HG03439 (cell line): ENCODE data around the gene PPP1R15B.

Experiments
- ATAC-seq: cut with Tn5 transposase; IDR thresholded peaks from one replicate; pipeline ENCODE4 v1.9.1; 2021; ENCODE audit warnings: mild to moderate bottlenecking, moderate library complexity; ENCODE audit not compliant: unreplicated experiment

The PPP1R15B gene

DNA sequence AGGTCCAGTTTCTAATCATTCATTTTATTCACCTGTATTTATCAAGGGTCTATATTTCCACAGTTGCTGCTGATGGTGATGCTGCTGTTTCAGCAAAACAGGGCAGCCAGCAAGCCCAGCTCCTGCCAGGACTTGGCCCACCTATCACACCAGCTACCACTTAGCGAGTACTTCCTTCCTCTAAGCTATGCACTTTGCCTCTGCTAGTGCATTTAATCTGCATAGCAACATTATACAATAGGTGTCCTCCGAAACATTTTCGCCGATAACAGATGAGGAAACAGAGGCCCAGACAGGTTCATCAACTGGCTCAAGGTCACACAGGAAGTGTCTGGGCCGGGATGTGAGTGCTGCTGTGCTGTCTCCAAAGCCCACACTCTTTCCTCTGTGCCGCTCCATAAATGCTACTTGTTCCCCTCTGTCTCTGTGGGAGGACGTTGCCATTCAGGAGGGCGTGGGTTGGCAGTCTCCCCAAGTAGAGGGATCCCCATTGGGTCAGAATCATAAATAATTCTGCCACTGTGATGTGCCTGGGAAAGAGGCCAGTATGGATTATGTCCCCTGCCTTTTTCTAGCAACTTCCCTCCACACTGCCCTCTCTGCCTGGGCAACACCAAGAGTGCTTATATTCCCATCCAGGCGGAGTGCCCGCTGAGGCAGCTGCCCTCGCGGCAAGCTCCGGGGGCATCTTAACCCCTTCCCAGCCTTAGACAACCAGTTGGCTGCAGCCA lies 42.5 kb downstream of the PPP1R15B start:
- ATAC-seq: no peak

DNA sequence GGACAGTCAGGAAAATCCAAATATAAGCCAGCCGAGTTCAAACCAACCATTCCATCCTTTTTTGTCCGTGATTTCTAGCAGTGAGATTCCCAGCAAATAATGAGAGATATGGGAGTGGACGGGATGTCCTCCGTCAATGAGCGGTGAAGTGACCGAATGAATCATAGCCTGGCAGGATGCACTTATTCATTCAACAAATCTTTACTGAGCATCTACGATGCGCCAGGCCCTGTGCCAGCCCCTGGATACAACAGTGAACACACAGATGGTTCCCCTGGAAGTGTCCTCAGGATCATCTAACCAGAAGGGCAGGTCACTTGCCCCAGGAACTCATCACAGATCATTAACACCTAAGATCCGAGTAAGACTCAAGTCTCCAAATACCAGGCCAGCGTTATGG lies 43.7 kb downstream of the PPP1R15B start:
- no peak for ATAC-seq

DNA sequence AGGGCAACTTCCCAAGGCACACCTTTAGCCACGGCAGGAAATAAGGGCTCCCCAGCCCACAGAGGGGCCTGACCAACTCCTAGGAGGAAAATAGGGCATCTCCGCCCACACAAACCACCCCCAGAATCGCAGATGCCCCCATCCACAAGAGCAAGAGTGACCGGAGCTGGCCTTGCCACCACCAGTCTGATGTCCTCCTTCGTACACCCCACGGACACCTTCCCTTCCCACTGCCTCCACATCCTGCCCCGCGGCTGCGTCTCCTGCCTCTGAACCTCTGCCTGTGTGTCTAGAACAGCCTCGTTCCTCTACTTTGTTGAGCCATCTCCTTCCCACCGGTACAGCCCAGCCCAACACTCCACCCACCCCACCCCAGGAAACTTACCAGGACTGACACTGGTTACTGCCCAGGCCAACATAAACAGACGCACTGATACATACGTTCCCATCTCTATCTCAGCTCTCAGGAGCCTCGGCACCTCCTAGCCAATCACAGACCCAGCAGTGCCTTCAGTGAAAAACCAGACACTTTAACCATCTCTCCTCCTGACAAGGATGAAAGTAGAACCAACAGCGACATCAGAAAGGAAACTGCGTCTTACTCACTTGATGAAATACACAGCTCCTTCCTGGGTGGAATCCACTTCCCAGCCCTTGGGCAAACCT lies 44.3 kb downstream of the PPP1R15B start:
- ATAC-seq: no peak

DNA sequence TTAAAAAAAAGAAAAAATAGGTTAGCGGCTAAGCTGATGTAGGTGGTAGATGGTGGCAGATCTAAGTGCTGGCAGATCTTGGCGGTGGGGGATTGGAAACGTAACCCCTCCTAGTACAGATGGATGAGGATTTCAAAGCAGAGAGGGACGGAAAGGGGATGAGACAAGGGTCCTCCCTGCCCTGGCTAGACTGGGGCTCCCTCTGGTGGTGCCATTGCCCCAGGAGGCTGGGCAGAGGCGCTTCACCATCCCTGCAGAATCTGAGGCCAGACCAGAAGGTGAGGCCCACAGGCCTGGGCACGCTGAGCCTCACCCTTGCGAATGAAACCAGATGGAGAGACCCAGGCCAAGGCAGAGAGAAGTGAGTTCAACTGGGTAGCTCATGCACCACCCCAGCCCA lies 44.9 kb downstream of the PPP1R15B start:
- ATAC-seq: no peak

DNA sequence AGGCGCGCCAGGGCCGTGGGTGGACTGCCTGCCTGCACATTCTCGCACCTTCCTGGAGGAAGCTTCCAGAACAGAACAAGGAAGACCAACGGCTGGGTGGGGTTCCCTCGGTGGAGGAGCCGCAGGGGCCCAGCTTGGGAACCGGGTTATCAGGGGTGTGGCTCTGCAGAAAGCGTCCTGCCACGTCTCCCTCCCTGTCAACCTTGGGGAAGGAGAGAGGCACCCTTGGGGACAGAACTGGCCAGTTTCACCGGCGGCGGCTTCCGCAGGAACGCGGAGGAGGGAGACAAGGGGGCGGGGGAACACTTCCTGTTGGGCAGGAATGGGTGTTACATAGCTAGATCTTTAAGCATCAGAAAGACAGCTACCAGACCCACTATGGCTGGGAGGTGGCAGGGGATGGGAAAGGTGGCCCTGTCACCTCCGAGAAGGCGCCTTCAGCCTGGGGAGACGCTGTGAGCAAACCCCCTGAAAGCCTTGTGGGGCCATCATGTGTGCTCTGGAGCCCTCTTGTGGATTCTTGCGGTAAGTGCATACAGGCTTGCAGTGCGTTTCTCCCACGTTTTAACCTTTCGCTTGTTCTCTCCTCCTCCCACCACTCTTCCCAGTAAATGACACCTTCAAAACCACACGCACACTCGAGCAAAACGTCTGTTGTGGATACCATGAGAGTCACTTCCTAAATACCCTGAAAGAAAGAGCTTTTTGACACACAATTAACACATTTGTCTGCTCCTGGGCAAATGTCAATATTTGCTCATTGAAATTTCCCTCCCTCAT lies 48.1 kb downstream of the PPP1R15B start:
- no peak for ATAC-seq

DNA sequence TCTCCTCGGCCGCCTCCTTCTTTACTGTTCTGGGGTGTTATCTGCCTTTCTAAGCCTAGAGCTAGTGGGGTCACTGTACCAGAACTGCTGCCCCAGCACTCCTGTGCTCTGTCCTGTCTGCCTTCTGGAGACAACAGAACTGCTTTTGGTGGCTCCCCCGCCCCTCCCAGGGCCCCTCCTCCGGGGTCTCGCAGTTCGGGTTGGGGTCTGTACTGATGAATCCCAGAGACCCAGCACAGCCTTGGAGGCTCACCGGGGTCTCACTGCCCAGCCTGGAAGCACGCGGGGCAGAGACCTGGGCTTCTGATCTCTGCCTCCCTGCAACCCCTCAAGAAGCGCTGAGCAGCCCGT lies 48.7 kb downstream of the PPP1R15B start:
- ATAC-seq: no peak

DNA sequence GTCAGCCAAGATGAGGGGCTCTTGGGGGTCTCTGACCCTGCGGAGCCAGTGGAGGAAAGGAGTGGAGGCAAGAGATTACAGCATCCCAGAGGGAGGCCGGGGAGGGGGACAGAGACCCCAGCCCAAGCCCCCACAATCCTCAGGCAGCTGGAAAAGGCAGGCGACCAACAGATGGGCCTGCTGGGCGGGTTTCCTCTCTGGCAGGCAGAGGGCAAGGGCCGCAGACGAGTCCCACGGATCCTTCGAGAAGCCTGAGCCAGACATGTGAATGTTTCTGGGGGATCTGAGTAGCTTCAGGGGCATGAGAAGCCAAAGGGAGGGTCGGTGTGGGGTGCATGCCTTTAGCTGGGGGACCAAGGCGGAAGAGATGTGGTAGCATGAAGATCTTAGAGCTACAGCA lies 49.8 kb downstream of the PPP1R15B start:
- ATAC-seq: no peak

DNA sequence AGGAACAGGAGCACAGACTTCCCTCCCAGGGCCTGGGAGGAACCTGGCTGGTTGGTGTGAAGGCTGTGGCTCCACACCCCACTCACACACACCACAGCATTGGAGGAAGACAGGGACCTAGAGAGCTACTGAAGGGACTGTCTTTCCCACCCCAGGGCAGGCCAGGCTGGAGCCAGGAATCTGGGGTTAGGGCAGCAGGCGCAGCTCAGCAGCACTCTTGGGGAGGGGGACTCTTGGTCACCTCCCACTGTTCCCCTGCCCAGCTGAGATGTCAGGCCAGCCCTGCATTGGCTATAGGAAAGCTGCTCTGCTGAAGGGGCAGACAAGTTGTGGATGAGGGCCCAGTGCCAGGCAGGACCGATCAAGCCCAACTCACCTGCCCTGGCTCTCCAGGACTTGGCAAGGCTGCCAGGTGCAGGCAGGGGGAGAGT lies 50.3 kb downstream of the PPP1R15B start:
- ATAC-seq: no peak

DNA sequence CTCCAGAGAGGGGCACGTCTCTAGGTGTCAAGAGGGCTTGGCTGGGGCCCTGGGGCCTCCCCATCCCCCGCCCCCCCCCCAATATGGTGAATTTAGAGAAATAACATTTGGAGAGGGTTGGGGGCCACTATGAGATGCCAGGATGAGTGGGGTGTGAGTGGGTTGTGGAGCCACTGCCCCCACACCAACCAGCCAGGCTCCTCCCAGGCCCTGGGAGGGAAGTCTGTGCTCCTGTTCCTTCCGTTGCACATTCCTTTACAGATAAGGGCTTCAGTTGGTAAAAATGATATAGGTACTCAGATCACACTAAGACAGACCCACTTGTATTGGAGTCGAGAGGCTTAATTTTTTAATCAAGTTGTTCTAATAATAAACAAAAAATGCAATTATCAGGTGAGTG lies 51.3 kb downstream of the PPP1R15B start:
- no peak for ATAC-seq

DNA sequence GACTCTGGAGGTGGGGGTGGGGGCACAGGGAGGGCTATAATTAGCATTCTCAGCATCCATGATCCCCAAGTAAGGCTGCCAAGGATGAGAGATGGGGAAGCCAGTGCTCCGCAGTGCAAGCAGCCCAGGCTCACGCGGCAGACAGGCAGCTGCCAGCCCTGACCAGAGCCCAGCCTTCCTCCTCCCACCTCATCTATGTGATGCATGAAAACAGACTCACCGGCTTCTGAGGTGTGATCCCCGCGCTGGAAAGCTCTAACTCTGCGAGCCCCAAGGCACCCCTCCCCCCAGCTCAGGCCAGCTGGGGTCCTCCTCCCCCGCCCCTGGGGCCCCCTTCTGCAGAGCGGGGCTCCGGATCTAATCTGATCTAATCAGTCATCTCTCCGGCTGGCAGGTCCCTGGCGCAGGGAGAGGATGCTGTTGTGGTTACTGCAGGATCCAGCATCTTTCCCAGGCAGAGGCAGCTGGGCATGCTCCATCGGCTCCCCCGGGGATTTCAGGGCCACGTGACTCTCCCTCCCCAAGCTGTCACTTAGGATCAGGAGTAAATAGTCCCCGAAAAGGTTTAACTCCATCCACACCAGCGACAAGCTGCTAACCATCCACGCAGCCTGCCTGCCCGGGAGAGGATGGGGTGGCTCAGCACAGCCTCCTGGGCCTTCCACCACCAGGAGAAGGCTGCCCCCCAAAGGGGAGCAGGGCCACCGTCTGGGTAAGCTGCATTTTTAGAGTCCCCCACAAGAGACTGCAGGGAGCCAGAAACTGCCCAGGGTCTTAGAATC lies 52.0 kb downstream of the PPP1R15B start, which contains the start of gene PLEKHA6:
TSS of gene PLEKHA6 (minus strand) at position 456 of the 782 bp plus-strand sequence. CDS start 86,202 bp downstream, outside the sequence.
- no peak for ATAC-seq

DNA sequence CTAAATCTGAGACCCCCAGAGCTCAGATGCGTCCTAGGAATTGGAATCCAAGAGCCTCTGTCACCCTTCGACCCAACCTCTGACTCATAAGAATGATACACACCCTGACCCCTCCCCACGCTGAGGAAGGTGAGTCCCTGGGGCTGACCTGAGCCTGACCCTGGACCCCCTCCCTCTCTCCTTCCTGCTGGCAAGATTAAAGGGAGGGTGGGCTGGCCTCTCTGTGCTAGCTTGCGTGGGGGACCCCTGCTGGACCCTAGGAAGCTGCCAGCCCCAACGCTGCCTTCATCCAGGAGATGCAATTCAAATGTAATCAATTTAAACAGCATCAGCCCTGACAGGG lies 52.5 kb downstream of the PPP1R15B start:
- no peak for ATAC-seq

DNA sequence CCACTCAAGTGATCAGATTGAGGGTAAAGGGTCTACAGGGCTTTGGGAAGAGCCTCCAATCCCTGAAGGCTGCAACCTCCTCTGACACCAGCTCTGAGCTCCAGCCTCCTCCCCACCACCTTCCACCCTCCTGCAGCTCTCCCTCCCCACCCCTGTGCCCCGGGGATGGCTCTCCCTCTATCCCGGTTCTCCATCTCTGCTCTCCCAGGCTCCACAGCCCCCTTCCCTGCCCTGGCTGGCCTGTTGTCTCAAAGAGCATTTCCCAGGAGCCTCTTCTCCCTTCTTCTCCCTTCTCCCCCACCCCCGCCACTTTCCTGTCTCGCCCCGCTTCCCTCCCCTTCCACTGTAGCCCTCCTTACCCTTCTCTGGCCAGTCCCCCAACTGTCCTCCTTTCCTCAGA lies 53.0 kb downstream of the PPP1R15B start:
- ATAC-seq: no peak

DNA sequence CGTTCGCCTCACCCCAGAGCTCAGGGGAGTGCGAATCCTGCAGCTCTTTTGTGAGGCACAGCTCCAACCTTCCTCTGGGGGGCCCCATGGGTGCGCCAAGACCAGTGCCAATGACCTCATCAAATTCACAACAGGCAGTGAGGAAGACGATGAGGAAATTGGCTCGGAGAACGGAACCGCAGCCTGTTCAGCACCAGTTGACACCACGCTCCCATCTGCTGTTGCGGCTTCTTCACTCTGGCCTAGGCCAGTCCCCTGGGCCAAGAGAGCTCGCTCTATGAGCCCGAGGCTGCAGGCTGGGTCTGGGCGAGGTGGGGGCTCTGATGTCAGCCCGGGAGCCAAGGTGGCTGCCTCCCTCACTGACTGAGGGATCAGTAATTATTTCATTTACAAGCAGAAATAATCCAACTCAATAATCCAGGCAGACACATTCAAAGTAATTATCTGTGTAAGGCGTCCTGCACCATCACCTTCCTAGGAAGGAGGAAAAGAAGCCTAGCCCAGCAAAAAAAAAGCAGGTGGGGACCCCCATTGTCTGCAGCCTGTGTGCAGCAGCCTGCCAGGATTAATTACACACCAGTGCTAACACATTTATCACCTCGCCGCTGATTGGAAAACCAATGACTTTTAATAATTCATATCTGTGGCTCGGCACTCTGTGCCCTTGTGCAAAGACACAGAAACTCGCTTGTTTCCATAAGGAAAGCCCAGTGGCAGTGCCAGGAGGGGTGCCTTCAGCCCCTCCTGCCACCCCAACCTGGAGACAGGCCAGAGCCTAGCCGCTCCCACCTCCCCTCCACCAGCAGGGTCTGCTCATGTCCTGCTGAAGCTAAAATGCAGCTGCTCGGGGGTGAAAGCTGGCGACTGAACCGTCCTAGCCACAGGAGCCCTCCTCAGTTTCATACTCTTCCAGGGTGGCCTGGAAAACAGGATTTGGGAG lies 53.8 kb downstream of the PPP1R15B start:
- ATAC-seq: no peak

DNA sequence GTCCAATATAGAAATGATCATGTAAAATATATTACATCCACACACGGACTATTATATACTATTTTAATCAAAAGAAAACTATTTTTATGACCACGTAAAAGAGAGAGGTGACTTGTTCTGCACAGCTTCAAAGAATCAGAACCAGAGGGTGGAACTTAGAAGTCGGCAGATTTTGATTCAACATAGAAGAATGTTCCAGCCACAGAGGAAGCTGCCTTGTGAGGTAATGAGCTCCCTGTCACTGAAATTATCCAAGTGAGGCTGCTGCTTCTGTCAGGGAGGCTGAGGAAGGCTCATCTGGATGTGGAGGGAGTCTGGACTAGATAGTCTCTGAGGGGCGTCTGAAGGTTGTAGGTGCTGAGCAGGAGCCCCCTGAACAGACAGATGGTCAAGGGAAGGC lies 54.6 kb downstream of the PPP1R15B start:
- no peak for ATAC-seq

DNA sequence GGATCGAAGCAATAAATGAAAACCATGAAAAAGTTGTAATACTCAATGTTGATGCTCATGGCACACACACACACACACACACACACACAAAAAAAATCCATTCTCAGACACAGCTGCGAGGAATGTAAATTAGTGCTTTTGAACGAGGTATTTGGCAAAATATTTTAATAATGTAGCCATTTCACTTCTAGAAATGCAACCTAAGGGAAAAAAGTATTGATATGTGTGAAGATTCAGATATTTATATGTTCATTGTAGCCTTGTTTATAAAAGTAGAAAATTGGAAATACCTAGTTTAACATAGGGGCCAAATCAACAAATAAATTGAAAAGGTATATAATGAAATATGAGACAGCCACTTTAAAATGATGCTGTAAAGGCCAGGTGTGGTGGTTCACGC lies 55.7 kb downstream of the PPP1R15B start:
- no peak for ATAC-seq

DNA sequence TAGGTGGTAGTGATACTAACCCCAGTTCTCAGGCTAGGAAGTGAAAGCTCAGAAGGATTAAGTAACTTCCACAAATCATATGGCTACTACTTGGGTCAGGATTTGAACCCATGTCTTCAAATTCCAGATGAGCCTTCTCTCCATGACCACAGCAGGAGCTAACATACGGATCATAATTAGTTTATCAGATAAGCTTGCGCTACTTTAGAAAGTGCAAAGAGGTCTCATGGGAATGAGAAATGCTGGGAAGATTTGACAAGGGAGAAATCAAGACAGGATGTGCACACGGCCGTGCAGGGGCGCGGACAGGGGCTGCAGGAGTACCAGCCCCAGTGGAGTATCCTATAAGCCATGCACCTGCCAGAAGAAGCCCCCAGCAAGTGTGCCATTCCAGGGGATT lies 57.0 kb downstream of the PPP1R15B start:
- ATAC-seq: no peak
